Stomach (tissue), 9 donors: ENCODE data around the gene RAB17. TPM values are rescaled to one million over a fixed set of nuclear protein-coding genes. Genes with fewer than 3 reads are reported as not detected.
A peak's percentile ranks its signal among the peaks of the same experiment; 100 is the strongest.

ENCODE experiments used
- DNase-seq, 2 donors: peaks; one replicate each; pipeline versions ENCODE4 v3.0.0 to v3.0.0-alpha.2; 2013 to 2019
- H3K27ac ChIP-seq, 5 donors: fragments of 200-600 bp in 4 of 5; sonication (generic) in 4 of 5; one replicate each; pipeline ENCODE4 v1.5.1; 2013 to 2019; ENCODE audit warnings: mild to moderate bottlenecking in 1 of 5, moderate library complexity in 1 of 5
- H3K27me3 ChIP-seq, 3 donors: fragments of 200-600 bp; sonication (generic); one replicate each; pipeline ENCODE4 v1.5.1; 2017 to 2019; ENCODE audit warnings: mixed run types in 1 of 3
- H3K36me3 ChIP-seq, 4 donors: fragments of 200-600 bp; sonication (generic); 1 replicate in 3 of 4; 2 replicates in 1 of 4; pipeline ENCODE4 v1.5.1; 2016 to 2019
- H3K4me1 ChIP-seq, 4 donors: fragments of 200-600 bp; sonication (generic); one replicate each; pipeline ENCODE4 v1.5.1; 2016 to 2019
- H3K4me3 ChIP-seq, 4 donors: fragments of 200-600 bp; sonication (generic) in 3 of 4; one replicate each; pipeline ENCODE4 v1.5.1; 2016 to 2019; ENCODE audit warnings: mild to moderate bottlenecking in 1 of 4
- H3K9me3 ChIP-seq, 4 donors: fragments of 200-600 bp; sonication (generic); one replicate each; pipeline ENCODE4 v1.5.1; 2016 to 2019
- CTCF ChIP-seq, 7 experiments: fragments of 450-650 bp in 4 of 7; fragments of 200-600 bp in 3 of 7; sonication (generic) in 3 of 7; IDR thresholded peaks; one replicate each; pipeline ENCODE4 v1.5.1; 2016 to 2019; ENCODE audit warnings: antibody characterized with exemption in 7 of 7, control low read depth in 2 of 7, mild to moderate bottlenecking in 1 of 7
- EP300 ChIP-seq: sonication (generic); formaldehyde crosslinking; IDR thresholded peaks from one replicate; pipeline ENCODE4 v1.6.1; 2017; ENCODE audit warnings: antibody characterized with exemption
- POLR2A ChIP-seq, 4 donors: fragments of 450-650 bp; IDR thresholded peaks; one replicate each; pipeline ENCODE4 v1.6.1; 2016; ENCODE audit warnings: antibody characterized with exemption in 4 of 4, control low read depth in 2 of 4, mild to moderate bottlenecking in 1 of 4, moderate library complexity in 1 of 4
- POLR2AphosphoS5 ChIP-seq, 3 donors: sonication (generic); formaldehyde crosslinking; IDR thresholded peaks; one replicate each; pipeline ENCODE4 v1.6.1; 2016; ENCODE audit warnings: antibody characterized with exemption in 3 of 3
- WGBS, 5 donors: extraction: QIAGEN DNeasy Blood & Tissue Kit in 3 of 5; methylation state at CpG; one replicate each; pipeline versions ENCODE4 v1.1.5 to v1.1.7; 2013 to 2018; 5-methylcytosine and 5-hydroxymethylcytosine counted together
- intact Hi-C: fragments of 100-400 bp; cut with DNase I; formaldehyde crosslinking; loops from one replicate; pipeline ENCODE4 v1.15.1; 2023; ENCODE audit warnings: low total_unique reads
- polyA plus RNA-seq, 3 donors: library from polyadenylated mRNA; stranded (reverse); fragments of 200-250 nt; gene quantifications; one replicate each; pipeline ENCODE4 v1.2.3, GENCODE V29; 2013
- total RNA-seq, 5 donors: library from RNA; depleted of rRNA; stranded (reverse); fragments of >200 nt; gene quantifications; one replicate each; pipeline versions ENCODE4 v1.1.0 to v1.2.3, GENCODE V29; 2014 to 2016
- donor health status: healthy with polysubstance abuse.
- donor health status: Bipolar disorder and iron deficiency.
- donor health status: healthy.

RAB17 gene
- total and polyA plus RNA-seq, 8 donors = 8.8 to 187 (median 50.8) TPM

- no peaks in the 10 kb centered on the region for H3K36me3 ChIP-seq
- peaks cover 20 to 60% (median 46%) of the 10 kb centered on the region in 4 donors for H3K4me1 ChIP-seq
- intact Hi-C loops = no loop called here
- H3K27ac ChIP-seq = peak overlapping the region; percentile 17 to 88 (median 79)
- H3K27me3 ChIP-seq = no peaks in the 10 kb centered on the region
- no peak for DNase-seq
- 58 to 68% (median 61%) methylated on average over 9 of the region's 9 CpGs for WGBS, 5 donors
- TF ChIP-seq EP300 = no peak
- no peak for TF ChIP-seq CTCF (IDR thresholded peaks at IDR 0.05)
- no peak for TF ChIP-seq POLR2AphosphoS5 (IDR thresholded peaks at IDR 0.05)
- TF ChIP-seq POLR2A (IDR thresholded peaks at IDR 0.05) = no peak
- H3K4me3 ChIP-seq = peak overlapping the region in 3 of 4 donors; percentile 11 to 26 (median 20)
- no peaks in the 10 kb centered on the region for H3K9me3 ChIP-seq
Measured at GRCh38 chr2:237599465-237600110, 9.1 kb upstream of the RAB17 start.

- no peak overlapping the region for H3K4me3 ChIP-seq
- intact Hi-C loops = no loop called here
- TF ChIP-seq EP300 (no peak), POLR2AphosphoS5 (IDR thresholded peaks at IDR 0.05) (no peak), CTCF (IDR thresholded peaks at IDR 0.05) (no peak), POLR2A (IDR thresholded peaks at IDR 0.05) (no peak)
- DNase-seq = no peak
- H3K27ac ChIP-seq = peak overlapping the region in 2 of 5 donors; percentile 1 to 88
- H3K36me3 ChIP-seq = no peaks in the 10 kb centered on the region
- WGBS, 5 donors = 78 to 92% (median 90%) methylated on average over 14 of the region's 14 CpGs
- no peaks in the 10 kb centered on the region for H3K9me3 ChIP-seq
- peaks cover 24 to 63% (median 48%) of the 10 kb centered on the region in 4 donors for H3K4me1 ChIP-seq
- no peaks in the 10 kb centered on the region for H3K27me3 ChIP-seq
Measured at GRCh38 chr2:237598468-237599208, 8.1 kb upstream of the RAB17 start.

- TF ChIP-seq POLR2AphosphoS5 (IDR thresholded peaks at IDR 0.05) (no peak), EP300 (no peak), CTCF (IDR thresholded peaks at IDR 0.05) (no peak)
- no peak for DNase-seq
- Histone ChIP-seq H3K4me3 (no peak overlapping the region), H3K27ac (peak overlapping the region in 2 of 5 donors; percentile 0 to 88), H3K27me3 (no peaks in the 10 kb centered on the region), H3K4me1 (peaks cover 24 to 69% (median 46%) of the 10 kb centered on the region in 4 donors), H3K9me3 (no peaks in the 10 kb centered on the region), H3K36me3 (no peaks in the 10 kb centered on the region)
- WGBS, 5 donors = 84 to 93% (median 91%) methylated on average over 26 to 29 of the region's 29 CpGs
- intact Hi-C loops = no loop called here
Measured at GRCh38 chr2:237597196-237598145, 6.9 kb upstream of the RAB17 start.
